Panc1 (cell line): ENCODE data around the gene NUP153. TPM values are rescaled to one million over a fixed set of nuclear protein-coding genes. Genes with fewer than 3 reads are reported as not detected.
A peak's percentile ranks its signal among the peaks of the same experiment; 100 is the strongest.
"Not testable (repeated sequence)": the region's sequence is repeated elsewhere in the genome, so short reads cannot be mapped to it uniquely, and the experiment has no call there.

Source experiments
- ATAC-seq: fragments of 200-7000 bp; cut with Tn5 transposase; 2 replicates; pipeline ENCODE4 v1.9.1; 2020; ENCODE audit warnings: mild to moderate bottlenecking, moderate library complexity
- BruUV-seq: library from RNA; stranded (reverse); fragments of 400-500 nt; replicated peaks from 2 replicates; lab custom pipeline; 2021; lab: Mats Ljungman, UMichigan
- CTCF ChIA-PET: fragments of 300-600 bp; sonication (Branson Sonifier 250); formaldehyde crosslinking; loops from one replicate; lab custom pipeline; 2022; ENCODE audit warnings: antibody characterized with exemption; lab: Charles Lee
- POLR2A ChIA-PET: fragments of 300-600 bp; sonication (Branson Sonifier 250); formaldehyde crosslinking; loops from one replicate; lab custom pipeline; 2022; ENCODE audit warnings: antibody characterized with exemption; lab: Charles Lee
- DNase-seq: peaks from one replicate; pipeline ENCODE4 v3.0.0-alpha.2; 2010; ENCODE audit warnings: low read depth, low spot score
- H3K27ac ChIP-seq: 2 replicates; pipeline ENCODE4 v1.5.1; 2011; ENCODE audit warnings: mild to moderate bottlenecking, low read length, inconsistent platforms
- H3K27me3 ChIP-seq: fragments of 200-500 bp; sonication (Bioruptor generic); 2 replicates; pipeline ENCODE4 v1.6.0; 2014; ENCODE audit warnings: low read length, inconsistent platforms; ENCODE audit not compliant: control insufficient read depth, insufficient read depth
- H3K36me3 ChIP-seq: fragments of 200-500 bp; sonication (Bioruptor generic); 2 replicates; pipeline ENCODE4 v1.5.1; 2014; ENCODE audit warnings: inconsistent platforms, mild to moderate bottlenecking, low read length, moderate library complexity; ENCODE audit not compliant: control insufficient read depth, insufficient read depth
- H3K4me1 ChIP-seq: 2 replicates; pipeline ENCODE4 v1.5.1; 2011; ENCODE audit warnings: inconsistent platforms, mild to moderate bottlenecking, low read length, moderate library complexity; ENCODE audit not compliant: control insufficient read depth, insufficient read depth
- H3K4me3 ChIP-seq, 2 experiments: 2 replicates each; pipeline ENCODE4 v1.5.1; 2011 to 2012; ENCODE audit warnings: low read depth in 2 of 2, low read length in 2 of 2, mild to moderate bottlenecking in 2 of 2, inconsistent platforms in 1 of 2, moderate library complexity in 1 of 2
- H3K9me3 ChIP-seq: fragments of 200-500 bp; sonication (Bioruptor generic); 2 replicates; pipeline ENCODE4 v1.5.1; 2014; ENCODE audit warnings: low read depth, mild to moderate bottlenecking, inconsistent platforms, low read length, moderate library complexity; ENCODE audit not compliant: control insufficient read depth, insufficient read depth
- POLR2AphosphoS5 ChIP-seq: IDR thresholded peaks from 2 replicates; pipeline ENCODE4 v1.6.1; 2012; ENCODE audit warnings: mild to moderate bottlenecking, low read depth, low read length, moderate library complexity
- SIN3A ChIP-seq: IDR thresholded peaks from 2 replicates; pipeline ENCODE4 v1.6.1; 2012; ENCODE audit warnings: low read depth, mild to moderate bottlenecking, low read length, moderate library complexity, borderline replicate concordance; ENCODE audit not compliant: insufficient read depth
- TCF7L2 ChIP-seq: IDR thresholded peaks from 2 replicates; pipeline ENCODE4 v1.6.1; 2011; ENCODE audit warnings: mild to moderate bottlenecking, low read depth, low read length, inconsistent platforms
- in situ Hi-C: cut with HindIII; loops from 2 replicates; pipeline ENCODE4 v1.10.0; 2016; ENCODE audit warnings: low sequenced_read_pairs, low pct_unique_long_range_greater_than_20kb
- intact Hi-C: fragments of 100-400 bp; cut with micrococcal nuclease; formaldehyde crosslinking; loops from one replicate; pipeline ENCODE4 v1.10.0; 2022; ENCODE audit not compliant: unreplicated experiment
- total RNA-seq: library from RNA; stranded (reverse); gene quantifications from one replicate; pipeline ENCODE4 v1.2.1, GENCODE V29; 2021; ENCODE audit not compliant: unreplicated experiment
- TF ChIP-seq, protein P1 (sequence below): fragments of 450-650 bp; IDR thresholded peaks from 2 replicates; pipeline ENCODE4 v1.5.1; 2017; ENCODE audit warnings: mild to moderate bottlenecking
- TF ChIP-seq, protein P2 (sequence below), 2 experiments: IDR thresholded peaks; 2 replicates each; pipeline ENCODE4 v1.6.1; 2011 to 2012; ENCODE audit warnings: low read depth in 2 of 2, control low read depth in 1 of 2, low read length in 1 of 2, mild to moderate bottlenecking in 1 of 2, moderate library complexity in 1 of 2; ENCODE audit not compliant: insufficient read depth in 1 of 2

The NUP153 gene
- total RNA-seq, 1 experiment from 2014 or later: 62.0 TPM

DNA sequence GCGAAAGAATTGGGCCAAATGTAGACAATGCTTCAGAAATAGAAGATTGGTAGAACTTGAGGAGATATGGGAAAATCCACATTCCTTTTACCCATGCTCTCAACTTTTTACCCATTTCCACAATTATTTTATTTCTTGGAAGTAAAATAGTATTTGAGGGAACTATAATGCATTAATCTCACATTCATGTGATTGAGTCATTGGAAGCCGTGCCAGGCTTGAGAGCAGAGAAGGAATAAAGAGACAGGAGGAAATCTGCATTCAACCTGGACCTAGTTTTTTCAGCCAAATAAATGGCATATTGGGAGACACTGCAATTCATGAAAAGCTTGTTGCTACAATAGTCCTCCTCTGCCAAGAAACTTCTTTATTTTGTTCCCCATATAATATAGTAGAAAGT lies 2.8 kb upstream of the NUP153 start:
- ChIA-PET POLR2A (interaction anchor here (0.6 kb wide), 1 partner anchor 7 kb away, joined by 17 read pairs; no protein-coding TSS in a partner anchor), CTCF (no interaction called here)
- Histone ChIP-seq H3K4me1 (peaks cover 8% of the 10 kb centered on the region), H3K27me3 (no peaks in the 10 kb centered on the region), H3K4me3 (no peak overlapping the region), H3K9me3 (no peaks in the 10 kb centered on the region), H3K27ac (no peak overlapping the region), H3K36me3 (no peaks in the 10 kb centered on the region; the same call in 1 of the 2 replicates)
- TF ChIP-seq SIN3A: no peak
- no peak for TF ChIP-seq POLR2AphosphoS5
- TF ChIP-seq TCF7L2: no peak
- TF ChIP-seq, protein P1, sequence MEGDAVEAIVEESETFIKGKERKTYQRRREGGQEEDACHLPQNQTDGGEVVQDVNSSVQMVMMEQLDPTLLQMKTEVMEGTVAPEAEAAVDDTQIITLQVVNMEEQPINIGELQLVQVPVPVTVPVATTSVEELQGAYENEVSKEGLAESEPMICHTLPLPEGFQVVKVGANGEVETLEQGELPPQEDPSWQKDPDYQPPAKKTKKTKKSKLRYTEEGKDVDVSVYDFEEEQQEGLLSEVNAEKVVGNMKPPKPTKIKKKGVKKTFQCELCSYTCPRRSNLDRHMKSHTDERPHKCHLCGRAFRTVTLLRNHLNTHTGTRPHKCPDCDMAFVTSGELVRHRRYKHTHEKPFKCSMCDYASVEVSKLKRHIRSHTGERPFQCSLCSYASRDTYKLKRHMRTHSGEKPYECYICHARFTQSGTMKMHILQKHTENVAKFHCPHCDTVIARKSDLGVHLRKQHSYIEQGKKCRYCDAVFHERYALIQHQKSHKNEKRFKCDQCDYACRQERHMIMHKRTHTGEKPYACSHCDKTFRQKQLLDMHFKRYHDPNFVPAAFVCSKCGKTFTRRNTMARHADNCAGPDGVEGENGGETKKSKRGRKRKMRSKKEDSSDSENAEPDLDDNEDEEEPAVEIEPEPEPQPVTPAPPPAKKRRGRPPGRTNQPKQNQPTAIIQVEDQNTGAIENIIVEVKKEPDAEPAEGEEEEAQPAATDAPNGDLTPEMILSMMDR: no peak
- TF ChIP-seq, protein P2, sequence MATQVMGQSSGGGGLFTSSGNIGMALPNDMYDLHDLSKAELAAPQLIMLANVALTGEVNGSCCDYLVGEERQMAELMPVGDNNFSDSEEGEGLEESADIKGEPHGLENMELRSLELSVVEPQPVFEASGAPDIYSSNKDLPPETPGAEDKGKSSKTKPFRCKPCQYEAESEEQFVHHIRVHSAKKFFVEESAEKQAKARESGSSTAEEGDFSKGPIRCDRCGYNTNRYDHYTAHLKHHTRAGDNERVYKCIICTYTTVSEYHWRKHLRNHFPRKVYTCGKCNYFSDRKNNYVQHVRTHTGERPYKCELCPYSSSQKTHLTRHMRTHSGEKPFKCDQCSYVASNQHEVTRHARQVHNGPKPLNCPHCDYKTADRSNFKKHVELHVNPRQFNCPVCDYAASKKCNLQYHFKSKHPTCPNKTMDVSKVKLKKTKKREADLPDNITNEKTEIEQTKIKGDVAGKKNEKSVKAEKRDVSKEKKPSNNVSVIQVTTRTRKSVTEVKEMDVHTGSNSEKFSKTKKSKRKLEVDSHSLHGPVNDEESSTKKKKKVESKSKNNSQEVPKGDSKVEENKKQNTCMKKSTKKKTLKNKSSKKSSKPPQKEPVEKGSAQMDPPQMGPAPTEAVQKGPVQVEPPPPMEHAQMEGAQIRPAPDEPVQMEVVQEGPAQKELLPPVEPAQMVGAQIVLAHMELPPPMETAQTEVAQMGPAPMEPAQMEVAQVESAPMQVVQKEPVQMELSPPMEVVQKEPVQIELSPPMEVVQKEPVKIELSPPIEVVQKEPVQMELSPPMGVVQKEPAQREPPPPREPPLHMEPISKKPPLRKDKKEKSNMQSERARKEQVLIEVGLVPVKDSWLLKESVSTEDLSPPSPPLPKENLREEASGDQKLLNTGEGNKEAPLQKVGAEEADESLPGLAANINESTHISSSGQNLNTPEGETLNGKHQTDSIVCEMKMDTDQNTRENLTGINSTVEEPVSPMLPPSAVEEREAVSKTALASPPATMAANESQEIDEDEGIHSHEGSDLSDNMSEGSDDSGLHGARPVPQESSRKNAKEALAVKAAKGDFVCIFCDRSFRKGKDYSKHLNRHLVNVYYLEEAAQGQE (IDR thresholded peaks at IDR 0.05; ENCODE audit: insufficient read depth in 1 of 2, low read depth in 2 of 2, low read length in 1 of 2): no peak
- BruUV-seq: no TSS peak
- intact Hi-C loops (no loop called here), in situ Hi-C loops (no loop called here)
- no peak for DNase-seq
- ATAC-seq: no peak

DNA sequence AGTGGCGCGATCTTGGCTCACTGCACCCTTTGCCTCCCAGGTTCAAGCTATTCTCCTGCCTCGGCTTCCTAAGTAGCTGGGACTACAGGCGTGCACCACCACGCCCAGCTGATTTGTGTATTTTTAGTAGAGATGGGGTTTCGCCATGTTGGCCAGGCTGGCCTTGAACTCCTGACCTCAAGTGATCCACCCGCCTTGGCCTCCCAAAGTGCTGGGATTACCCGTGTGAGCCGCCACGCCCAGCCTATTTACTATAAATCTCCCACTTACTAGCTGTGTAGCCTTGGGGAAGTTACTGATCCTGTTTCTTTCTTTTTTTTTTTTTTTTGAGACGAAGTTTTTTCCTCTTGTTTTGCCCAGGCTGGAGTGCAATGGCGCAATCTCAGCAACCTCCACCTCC lies 1.3 kb upstream of the NUP153 start:
- POLR2A ChIA-PET: interaction anchor here (0.6 kb wide), 1 partner anchor 165 kb away, joined by 4 read pairs; no protein-coding TSS in a partner anchor

DNA sequence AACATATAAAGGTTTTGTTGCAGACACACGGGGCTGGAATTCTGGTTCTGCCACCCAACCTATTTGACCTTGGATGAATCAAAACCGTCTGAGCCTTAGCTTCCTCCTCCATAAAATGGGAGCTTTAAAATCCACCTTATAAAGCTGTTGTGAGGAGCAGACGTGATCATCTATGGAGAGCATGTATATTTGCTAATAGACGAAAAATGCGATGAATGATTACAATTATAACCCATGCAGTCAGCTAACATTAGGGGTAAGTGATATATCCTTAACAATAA lies 586 bp upstream of the NUP153 start:
- Histone ChIP-seq H3K27ac (peak overlapping the region; percentile 95), H3K27me3 (no peaks in the 10 kb centered on the region), H3K36me3 (no peaks in the 10 kb centered on the region; the same call in 1 of the 2 replicates), H3K4me3 (peak overlapping the region; percentile 88 to 90), H3K9me3 (no peaks in the 10 kb centered on the region), H3K4me1 (peaks cover 17% of the 10 kb centered on the region)
- ChIA-PET CTCF (no interaction called here), POLR2A (interaction anchor here (0.6 to 0.7 kb wide), 3 partner anchors 15 to 73 kb away, joined by 4 to 11 read pairs (median 8); no protein-coding TSS in a partner anchor)
- intact Hi-C loops: no loop called here
- TSS peak; percentile 88 for BruUV-seq
- TF ChIP-seq, protein P1: no peak
- TF ChIP-seq SIN3A (no peak), POLR2AphosphoS5 (no peak), TCF7L2 (no peak)
- TF ChIP-seq, protein P2 (IDR thresholded peaks at IDR 0.05; ENCODE audit: insufficient read depth in 1 of 2, low read depth in 2 of 2, low read length in 1 of 2): no peak
- ATAC-seq: no peak
- DNase-seq: no peak
- in situ Hi-C loops: no loop called here

More for the DNA sequence above, 1.3 kb upstream of the NUP153 start:
- intact Hi-C loops, H3K27ac ChIP-seq, DNase-seq, H3K27me3 ChIP-seq, in situ Hi-C loops, CTCF ChIA-PET, H3K4me3 ChIP-seq, H3K9me3 ChIP-seq, ATAC-seq, BruUV-seq, H3K36me3 ChIP-seq: not testable (repeated sequence)
- peaks cover 13% of the 10 kb centered on the region for H3K4me1 ChIP-seq
